Measurements from ENCODE around the gene SF3B1. TPM values are rescaled to one million over a fixed set of nuclear protein-coding genes. Genes with fewer than 3 reads are reported as not detected.
A peak's percentile ranks its signal among the peaks of the same experiment; 100 is the strongest.
"Not testable (repeated sequence)": the region's sequence is repeated elsewhere in the genome, so short reads cannot be mapped to it uniquely, and the experiment has no call there.

SF3B1 gene
- total RNA-seq, 1 donor: 247 TPM

GRCh38 chr2:197391220-197391717 is 43.6 kb downstream of the SF3B1 start:
- no peak overlapping the region for H3K4me3 ChIP-seq (ENCODE audit: low read depth, low read length)
- TF ChIP-seq CTCF (IDR thresholded peaks at IDR 0.05; ENCODE audit: insufficient read depth, low read depth, low read length): no peak
- DNase-seq (ENCODE audit: low read depth): no peak

- TF ChIP-seq CTCF (IDR thresholded peaks at IDR 0.05; ENCODE audit: insufficient read depth, low read depth, low read length): no peak
- DNase-seq (ENCODE audit: low read depth): no peak
- H3K4me3 ChIP-seq (ENCODE audit: low read depth, low read length): no peak overlapping the region
Measured at GRCh38 chr2:197388866-197389587, 45.8 kb downstream of the SF3B1 start.

DNA sequence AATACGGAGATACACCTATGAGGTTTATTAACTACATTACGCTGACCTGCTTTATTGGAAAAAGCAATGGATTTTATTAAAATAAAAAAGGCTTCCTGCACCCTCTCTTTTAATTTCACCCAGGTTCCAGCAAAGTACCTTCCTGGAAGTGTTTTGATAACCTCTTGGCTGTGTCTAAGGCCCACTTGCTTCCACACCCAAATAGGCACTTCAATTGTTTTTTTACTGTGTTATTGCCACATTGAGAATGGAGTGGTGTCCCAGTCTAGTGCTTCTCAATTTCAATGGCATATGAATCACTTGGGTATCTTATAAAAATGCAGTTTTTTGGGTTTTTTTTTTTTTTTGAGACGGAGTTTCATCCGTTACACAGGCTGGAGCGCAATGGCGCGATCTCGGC is 47.6 kb downstream of the SF3B1 start:
- no peak overlapping the region for H3K4me3 ChIP-seq (ENCODE audit: low read depth, low read length)
- no peak for TF ChIP-seq CTCF (IDR thresholded peaks at IDR 0.05; ENCODE audit: insufficient read depth, low read depth, low read length)
- no peak for DNase-seq (ENCODE audit: low read depth)

DNA sequence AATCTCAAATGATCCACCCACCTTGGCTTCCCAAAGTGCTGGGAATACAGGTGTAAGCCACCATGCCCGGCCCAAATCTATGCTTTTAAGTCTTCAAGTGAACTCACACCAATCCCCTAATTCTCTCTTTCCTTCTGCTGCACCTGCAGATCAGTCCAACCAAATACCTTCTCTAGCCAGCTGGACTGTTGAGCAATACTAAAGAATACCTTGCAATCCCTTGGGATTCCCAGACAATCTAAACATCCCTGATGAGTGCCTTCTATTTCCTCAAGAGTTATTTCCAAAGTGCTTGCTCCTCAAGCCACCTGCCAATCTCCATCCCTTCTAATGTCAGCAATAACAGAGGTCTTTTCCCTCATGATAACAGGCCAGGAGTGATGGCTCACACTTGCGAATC is 48.6 kb downstream of the SF3B1 start:
- no peak for DNase-seq (ENCODE audit: low read depth)
- no peak for TF ChIP-seq CTCF (IDR thresholded peaks at IDR 0.05; ENCODE audit: insufficient read depth, low read depth, low read length)
- no peak overlapping the region for H3K4me3 ChIP-seq (ENCODE audit: low read depth, low read length)

DNA sequence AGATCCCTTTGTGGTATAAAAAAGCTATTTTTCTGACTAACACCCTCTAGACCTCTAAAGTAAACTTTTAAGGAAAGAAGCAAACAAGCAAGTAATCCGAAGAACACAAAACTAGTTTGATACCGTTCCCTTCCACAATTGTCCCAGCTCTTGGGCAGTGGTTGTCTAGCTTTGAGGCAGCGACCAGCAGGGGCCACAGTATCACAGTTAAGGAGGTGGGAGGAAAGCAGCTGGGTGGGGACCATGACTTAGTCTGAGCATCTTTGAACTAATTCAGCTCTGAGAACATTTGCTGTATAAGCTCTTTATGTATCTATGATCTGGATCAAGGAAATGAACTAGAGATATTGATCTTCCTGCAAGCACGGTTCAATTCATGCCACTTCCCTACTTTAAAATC is 51.0 kb downstream of the SF3B1 start:
- TF ChIP-seq CTCF (IDR thresholded peaks at IDR 0.05; ENCODE audit: insufficient read depth, low read depth, low read length): no peak
- H3K4me3 ChIP-seq (ENCODE audit: low read depth, low read length): no peak overlapping the region
- no peak for DNase-seq (ENCODE audit: low read depth)

- no peak for TF ChIP-seq CTCF (IDR thresholded peaks at IDR 0.05; ENCODE audit: insufficient read depth, low read depth, low read length)
- no peak overlapping the region for H3K4me3 ChIP-seq (ENCODE audit: low read depth, low read length)
- DNase-seq (ENCODE audit: low read depth): no peak
Measured at GRCh38 chr2:197381641-197382040, 53.2 kb downstream of the SF3B1 start.

DNA sequence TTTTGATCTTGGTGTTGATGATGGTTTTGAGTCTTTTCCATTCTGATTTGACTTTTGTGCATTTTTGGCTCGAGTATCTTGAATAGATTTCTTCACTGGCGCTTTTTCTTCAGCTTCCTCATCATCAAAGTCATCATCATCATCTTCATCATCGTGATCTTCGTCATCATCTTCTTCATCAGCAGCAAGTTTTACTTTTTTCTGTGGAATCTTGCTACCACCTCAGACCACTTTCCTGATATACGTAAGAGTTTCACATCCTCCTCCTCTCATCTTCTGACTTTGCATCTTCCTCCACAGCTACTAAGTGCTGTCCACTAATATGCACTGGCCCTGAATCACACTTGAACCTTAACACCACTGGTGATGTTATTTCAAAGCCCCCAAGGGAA is 54.9 kb downstream of the SF3B1 start:
- H3K4me3 ChIP-seq (ENCODE audit: low read depth, low read length): not testable (repeated sequence)

GRCh38 chr2:197379308-197379917 is 55.4 kb downstream of the SF3B1 start:
- H3K4me3 ChIP-seq (ENCODE audit: low read depth, low read length): not testable (repeated sequence)
- peak; percentile 12 for DNase-seq (ENCODE audit: low read depth)

More for the DNA sequence above, 54.9 kb downstream of the SF3B1 start:
- not testable (repeated sequence) for DNase-seq (ENCODE audit: low read depth)
